ENCODE data around the gene ZBTB7C.

Gene ZBTB7C

GRCh38 chr18:48011926-48012465 is 397.2 kb downstream of the ZBTB7C start:
- Histone ChIP-seq H3K27me3 (ENCODE audit: insufficient read depth, low read length, poor library complexity) (no peaks in the 10 kb centered on the region), H3K27ac (ENCODE audit: low read length) (no peak overlapping the region), H3K4me3 (ENCODE audit: low read depth in 1 of 2, low read length in 2 of 2) (no peak overlapping the region), H3K4me1 (ENCODE audit: insufficient read depth, low read length) (peaks cover 9% of the 10 kb centered on the region), H3K79me2 (ENCODE audit: insufficient read depth, low read length) (no peaks in the 10 kb centered on the region), H4K20me1 (ENCODE audit: insufficient read depth, low read length) (no peaks in the 10 kb centered on the region), H3K4me2 (ENCODE audit: insufficient read depth, low read length) (no peak overlapping the region), H3K36me3 (ENCODE audit: insufficient read depth, low read length) (no peaks in the 10 kb centered on the region), H2AFZ (ENCODE audit: low read depth, low read length) (no peak overlapping the region), H3K9me3 (ENCODE audit: insufficient read depth, low read length, severe bottlenecking) (no peaks in the 10 kb centered on the region), H3K9ac (ENCODE audit: low read depth, low read length) (no peak overlapping the region)
- TF ChIP-seq CTCF (IDR thresholded peaks at IDR 0.05; ENCODE audit: borderline replicate concordance, extremely low read depth, low read length, poor library complexity, severe bottlenecking) (no peak), EZH2 (IDR thresholded peaks at IDR 0.05; ENCODE audit: borderline replicate concordance, low read depth, low read length, severe bottlenecking) (no peak)
- ATAC-seq (ENCODE audit: insufficient read depth, low read depth): no peak
- DNase-seq: no peak

GRCh38 chr18:48010264-48010663 is 398.9 kb downstream of the ZBTB7C start:
- Histone ChIP-seq H3K36me3 (ENCODE audit: insufficient read depth, low read length) (no peaks in the 10 kb centered on the region), H3K4me2 (ENCODE audit: insufficient read depth, low read length) (no peak overlapping the region), H3K9ac (ENCODE audit: low read depth, low read length) (no peak overlapping the region), H3K27ac (ENCODE audit: low read length) (no peak overlapping the region), H3K4me1 (ENCODE audit: insufficient read depth, low read length) (peaks cover 9% of the 10 kb centered on the region), H4K20me1 (ENCODE audit: insufficient read depth, low read length) (no peaks in the 10 kb centered on the region), H2AFZ (ENCODE audit: low read depth, low read length) (no peak overlapping the region), H3K27me3 (ENCODE audit: insufficient read depth, low read length, poor library complexity) (no peaks in the 10 kb centered on the region), H3K9me3 (ENCODE audit: insufficient read depth, low read length, severe bottlenecking) (no peaks in the 10 kb centered on the region), H3K79me2 (ENCODE audit: insufficient read depth, low read length) (no peaks in the 10 kb centered on the region), H3K4me3 (ENCODE audit: low read depth in 1 of 2, low read length in 2 of 2) (no peak overlapping the region)
- no peak for TF ChIP-seq CTCF (IDR thresholded peaks at IDR 0.05; ENCODE audit: borderline replicate concordance, extremely low read depth, low read length, poor library complexity, severe bottlenecking)
- no peak for TF ChIP-seq EZH2 (IDR thresholded peaks at IDR 0.05; ENCODE audit: borderline replicate concordance, low read depth, low read length, severe bottlenecking)
- ATAC-seq (ENCODE audit: insufficient read depth, low read depth): no peak
- DNase-seq: no peak

GRCh38 chr18:48009116-48009745 is 400.0 kb downstream of the ZBTB7C start:
- H3K27ac ChIP-seq (ENCODE audit: low read length): no peak overlapping the region
- no peaks in the 10 kb centered on the region for H3K36me3 ChIP-seq (ENCODE audit: insufficient read depth, low read length)
- no peak overlapping the region for H3K4me3 ChIP-seq (ENCODE audit: low read depth in 1 of 2, low read length in 2 of 2)
- peaks cover 15% of the 10 kb centered on the region for H3K4me1 ChIP-seq (ENCODE audit: insufficient read depth, low read length)
- no peak overlapping the region for H2AFZ ChIP-seq (ENCODE audit: low read depth, low read length)
- no peaks in the 10 kb centered on the region for H3K27me3 ChIP-seq (ENCODE audit: insufficient read depth, low read length, poor library complexity)
- H4K20me1 ChIP-seq (ENCODE audit: insufficient read depth, low read length): no peaks in the 10 kb centered on the region
- no peaks in the 10 kb centered on the region for H3K9me3 ChIP-seq (ENCODE audit: insufficient read depth, low read length, severe bottlenecking)
- ATAC-seq (ENCODE audit: insufficient read depth, low read depth): no peak
- H3K79me2 ChIP-seq (ENCODE audit: insufficient read depth, low read length): no peaks in the 10 kb centered on the region
- no peak overlapping the region for H3K9ac ChIP-seq (ENCODE audit: low read depth, low read length)
- DNase-seq: no peak
- TF ChIP-seq EZH2 (IDR thresholded peaks at IDR 0.05; ENCODE audit: borderline replicate concordance, low read depth, low read length, severe bottlenecking) (no peak), CTCF (IDR thresholded peaks at IDR 0.05; ENCODE audit: borderline replicate concordance, extremely low read depth, low read length, poor library complexity, severe bottlenecking) (no peak)
- H3K4me2 ChIP-seq (ENCODE audit: insufficient read depth, low read length): no peak overlapping the region
